Measurements from ENCODE around the gene S100A4. TPM values are rescaled to one million over a fixed set of nuclear protein-coding genes. Genes with fewer than 3 reads are reported as not detected.
"Not testable (repeated sequence)": the region's sequence is repeated elsewhere in the genome, so short reads cannot be mapped to it uniquely, and the experiment has no call there.

Gene S100A4
- polyA plus RNA-seq, 1 experiment: 797 TPM

GRCh38 chr1:153563483-153563901 lies 17.9 kb upstream of the S100A4 start:
- TF ChIP-seq, protein P1, sequence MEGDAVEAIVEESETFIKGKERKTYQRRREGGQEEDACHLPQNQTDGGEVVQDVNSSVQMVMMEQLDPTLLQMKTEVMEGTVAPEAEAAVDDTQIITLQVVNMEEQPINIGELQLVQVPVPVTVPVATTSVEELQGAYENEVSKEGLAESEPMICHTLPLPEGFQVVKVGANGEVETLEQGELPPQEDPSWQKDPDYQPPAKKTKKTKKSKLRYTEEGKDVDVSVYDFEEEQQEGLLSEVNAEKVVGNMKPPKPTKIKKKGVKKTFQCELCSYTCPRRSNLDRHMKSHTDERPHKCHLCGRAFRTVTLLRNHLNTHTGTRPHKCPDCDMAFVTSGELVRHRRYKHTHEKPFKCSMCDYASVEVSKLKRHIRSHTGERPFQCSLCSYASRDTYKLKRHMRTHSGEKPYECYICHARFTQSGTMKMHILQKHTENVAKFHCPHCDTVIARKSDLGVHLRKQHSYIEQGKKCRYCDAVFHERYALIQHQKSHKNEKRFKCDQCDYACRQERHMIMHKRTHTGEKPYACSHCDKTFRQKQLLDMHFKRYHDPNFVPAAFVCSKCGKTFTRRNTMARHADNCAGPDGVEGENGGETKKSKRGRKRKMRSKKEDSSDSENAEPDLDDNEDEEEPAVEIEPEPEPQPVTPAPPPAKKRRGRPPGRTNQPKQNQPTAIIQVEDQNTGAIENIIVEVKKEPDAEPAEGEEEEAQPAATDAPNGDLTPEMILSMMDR (IDR thresholded peaks at IDR 0.05; ENCODE audit: insufficient read depth, low read depth, low read length): no peak
- no peak overlapping the region for H3K4me3 ChIP-seq (ENCODE audit: low read depth, low read length)
- CTCF ChIA-PET: interaction anchor here (0.8 to 5.6 kb wide), 5 partner anchors 9 to 68 kb away, joined by 3 to 65 read pairs (median 9); partner anchors contain the start of gene S100A6
- no peaks in the 10 kb centered on the region for H3K36me3 ChIP-seq (ENCODE audit: control insufficient read depth, insufficient read depth, low read length)
- no peaks in the 10 kb centered on the region for H3K27me3 ChIP-seq (ENCODE audit: control insufficient read depth, insufficient read depth, low read length)
- POLR2A ChIA-PET: interaction anchor here (1.3 kb wide), 1 partner anchor 30 kb away, joined by 4 read pairs; no protein-coding TSS in a partner anchor
- DNase-seq (ENCODE audit: low read depth): no peak

- CTCF ChIA-PET: interaction anchor here (0.6 to 5.6 kb wide), 5 partner anchors 8 to 317 kb away, joined by 3 to 65 read pairs (median 6); partner anchors contain the start of gene S100A6
Observed at GRCh38 chr1:153562021-153562420, 16.4 kb upstream of the S100A4 start.

DNA sequence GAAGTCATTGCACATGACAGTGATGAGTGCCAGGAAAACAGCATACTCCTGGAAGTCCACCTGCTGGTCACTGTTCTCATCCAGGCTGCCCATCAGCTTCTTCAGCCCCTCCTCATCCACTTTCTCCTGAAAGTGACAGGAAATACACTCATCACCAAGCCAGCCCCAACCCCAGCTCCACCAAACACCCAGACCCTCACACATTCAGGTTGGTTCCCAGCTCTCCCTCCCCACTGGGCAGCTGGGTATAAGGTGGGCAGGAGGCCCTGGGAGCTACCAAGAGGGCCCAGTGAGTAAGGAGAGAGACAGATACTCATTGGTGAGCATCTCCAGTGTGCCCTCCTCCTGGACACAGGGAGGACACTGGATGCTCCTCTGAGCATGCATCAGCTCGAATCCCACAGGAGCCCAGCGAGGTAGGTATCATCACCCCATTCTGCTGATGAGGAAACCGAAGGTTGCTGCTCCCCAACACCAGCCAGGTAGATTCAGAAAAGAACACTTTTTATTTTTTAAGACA lies 15.9 kb upstream of the S100A4 start:
- POLR2A ChIA-PET: interaction anchor here (0.5 kb wide), 1 partner anchor 20 kb away, joined by 3 read pairs; no protein-coding TSS in a partner anchor
- CTCF ChIA-PET: interaction anchor here (0.6 to 5.6 kb wide), 5 partner anchors 8 to 318 kb away, joined by 3 to 65 read pairs (median 6); partner anchors contain the start of gene S100A6

More at GRCh38 chr1:153562021-153562420, 16.4 kb upstream of the S100A4 start:
- H3K4me3 ChIP-seq (ENCODE audit: low read depth, low read length); H3K27me3 ChIP-seq (ENCODE audit: control insufficient read depth, insufficient read depth, low read length); H3K36me3 ChIP-seq (ENCODE audit: control insufficient read depth, insufficient read depth, low read length); DNase-seq (ENCODE audit: low read depth); POLR2A ChIA-PET: not testable (repeated sequence)

GRCh38 chr1:153560771-153561465 lies 15.3 kb upstream of the S100A4 start:
- CTCF ChIA-PET: interaction anchor here (0.8 to 2.0 kb wide), 2 partner anchors 11 to 51 kb away, joined by 3 to 7 read pairs; no protein-coding TSS in a partner anchor

More for the DNA sequence above, 15.9 kb upstream of the S100A4 start:
- no peak for DNase-seq (ENCODE audit: low read depth)
- TF ChIP-seq, protein P1 (IDR thresholded peaks at IDR 0.05; ENCODE audit: insufficient read depth, low read depth, low read length): no peak
- no peaks in the 10 kb centered on the region for H3K27me3 ChIP-seq (ENCODE audit: control insufficient read depth, insufficient read depth, low read length)
- H3K4me3 ChIP-seq (ENCODE audit: low read depth, low read length): no peak overlapping the region
- no peaks in the 10 kb centered on the region for H3K36me3 ChIP-seq (ENCODE audit: control insufficient read depth, insufficient read depth, low read length)

DNA sequence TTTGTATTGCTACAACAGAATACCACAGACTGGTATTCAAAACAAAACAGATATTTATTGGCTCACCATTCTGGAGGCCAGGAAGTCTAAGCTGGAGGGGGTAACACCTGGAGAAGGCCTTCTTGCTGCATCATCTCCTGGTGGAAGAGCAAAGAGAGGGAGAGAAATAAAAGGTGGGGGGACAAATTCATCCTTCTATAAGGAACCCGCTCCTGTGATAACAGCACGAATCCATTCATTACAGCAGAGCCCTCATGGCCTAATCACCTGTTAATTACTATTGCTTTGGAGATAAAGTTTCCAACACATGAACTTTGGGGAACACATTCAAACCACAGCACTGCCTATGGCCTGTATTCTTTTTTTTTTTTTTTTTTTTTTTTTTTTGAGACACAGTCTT lies 14.6 kb upstream of the S100A4 start:
- H3K27me3 ChIP-seq (ENCODE audit: control insufficient read depth, insufficient read depth, low read length): no peaks in the 10 kb centered on the region
- DNase-seq (ENCODE audit: low read depth): no peak
- no peaks in the 10 kb centered on the region for H3K36me3 ChIP-seq (ENCODE audit: control insufficient read depth, insufficient read depth, low read length)
- CTCF ChIA-PET: interaction anchor here (0.8 kb wide), 1 partner anchor 27 kb away, joined by 3 read pairs; no protein-coding TSS in a partner anchor
- TF ChIP-seq, protein P1 (IDR thresholded peaks at IDR 0.05; ENCODE audit: insufficient read depth, low read depth, low read length): no peak
- POLR2A ChIA-PET: no interaction called here
- no peak overlapping the region for H3K4me3 ChIP-seq (ENCODE audit: low read depth, low read length)

More at GRCh38 chr1:153560771-153561465, 15.3 kb upstream of the S100A4 start:
- H3K4me3 ChIP-seq (ENCODE audit: low read depth, low read length): no peak overlapping the region
- DNase-seq (ENCODE audit: low read depth): no peak
- H3K36me3 ChIP-seq (ENCODE audit: control insufficient read depth, insufficient read depth, low read length): no peaks in the 10 kb centered on the region
- no peaks in the 10 kb centered on the region for H3K27me3 ChIP-seq (ENCODE audit: control insufficient read depth, insufficient read depth, low read length)
- POLR2A ChIA-PET: interaction anchor here (0.5 kb wide), 1 partner anchor 19 kb away, joined by 3 read pairs; no protein-coding TSS in a partner anchor
- TF ChIP-seq, protein P1 (IDR thresholded peaks at IDR 0.05; ENCODE audit: insufficient read depth, low read depth, low read length): no peak
